ENCODE measurements around the gene TTLL6.
"Not testable (repeated sequence)": the region's sequence is repeated elsewhere in the genome, so short reads cannot be mapped to it uniquely, and the experiment has no call there.

TTLL6 gene

GRCh38 chr17:48812001-48812400 lies 5.0 kb downstream of the TTLL6 start:
- H3K36me3 ChIP-seq (ENCODE audit: control insufficient read depth, low read depth, low read length) = no peaks in the 10 kb centered on the region
- no peak overlapping the region for H3K4me3 ChIP-seq (ENCODE audit: low read length)
- no peaks in the 10 kb centered on the region for H3K9me3 ChIP-seq (ENCODE audit: control insufficient read depth, low read depth, low read length)
- no peak overlapping the region for H3K27ac ChIP-seq (ENCODE audit: low read length)
- peaks cover 12% of the 10 kb centered on the region for H3K27me3 ChIP-seq (ENCODE audit: control insufficient read depth, insufficient read depth, low read length)
- H3K4me1 ChIP-seq (ENCODE audit: control insufficient read depth, low read depth, low read length) = no peaks in the 10 kb centered on the region
- no peak overlapping the region for H3K9ac ChIP-seq (ENCODE audit: low read length)

DNA sequence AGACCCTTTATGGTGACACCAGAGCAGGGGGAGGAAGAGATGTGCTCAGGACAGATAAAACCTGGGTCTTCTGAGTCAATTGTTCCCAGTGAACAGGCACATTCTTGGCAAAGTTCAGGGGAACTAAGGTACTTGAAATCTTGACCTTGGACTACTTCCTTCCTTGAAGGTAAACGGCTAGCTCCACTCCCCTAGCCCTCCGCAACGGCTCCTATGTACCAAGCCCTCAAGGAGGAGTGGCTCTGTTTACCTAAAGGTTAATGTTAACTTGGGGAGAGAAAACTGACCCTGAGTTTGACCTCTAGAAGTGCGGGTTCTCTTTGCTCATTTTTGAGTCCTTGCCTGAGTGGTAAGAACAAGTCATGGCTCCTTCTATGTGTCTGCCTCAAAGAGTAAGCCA lies 7.8 kb downstream of the TTLL6 start:
- Histone ChIP-seq H3K9me3 (ENCODE audit: control insufficient read depth, low read depth, low read length) (no peaks in the 10 kb centered on the region), H3K36me3 (ENCODE audit: control insufficient read depth, low read depth, low read length) (no peaks in the 10 kb centered on the region), H3K4me3 (ENCODE audit: low read length) (no peak overlapping the region), H3K4me1 (ENCODE audit: control insufficient read depth, low read depth, low read length) (peaks cover 4% of the 10 kb centered on the region), H3K9ac (ENCODE audit: low read length) (no peak overlapping the region), H3K27ac (ENCODE audit: low read length) (no peak overlapping the region), H3K27me3 (ENCODE audit: control insufficient read depth, insufficient read depth, low read length) (no peaks in the 10 kb centered on the region)

DNA sequence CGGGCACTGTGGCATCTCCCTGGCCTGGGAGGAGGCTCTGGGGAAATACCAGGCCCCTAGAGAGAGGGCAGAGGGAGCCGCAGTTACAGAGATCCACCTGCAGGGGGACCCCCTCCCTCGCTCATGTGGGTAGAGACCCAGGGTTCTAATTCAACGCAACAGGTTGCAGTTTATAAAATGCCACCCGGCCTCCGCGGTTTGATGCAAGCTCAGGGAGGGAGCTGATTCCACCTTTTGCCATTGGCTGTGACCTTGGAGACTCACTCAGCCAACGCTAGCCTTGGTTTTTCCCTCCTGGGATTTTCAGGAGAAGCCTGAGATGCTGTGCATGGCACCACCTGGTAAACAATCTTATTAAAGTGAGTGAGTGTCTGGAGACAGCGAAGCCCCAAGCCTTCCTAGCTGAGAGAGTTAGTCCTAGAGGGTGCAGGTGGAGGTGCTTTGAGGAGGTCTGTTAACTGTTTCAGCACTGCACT lies 12.1 kb downstream of the TTLL6 start:
- no peaks in the 10 kb centered on the region for H3K36me3 ChIP-seq (ENCODE audit: control insufficient read depth, low read depth, low read length)
- H3K4me3 ChIP-seq (ENCODE audit: low read length) = peak overlapping the region; percentile 13
- H3K9me3 ChIP-seq (ENCODE audit: control insufficient read depth, low read depth, low read length) = no peaks in the 10 kb centered on the region
- no peaks in the 10 kb centered on the region for H3K27me3 ChIP-seq (ENCODE audit: control insufficient read depth, insufficient read depth, low read length)
- H3K27ac ChIP-seq (ENCODE audit: low read length) = no peak overlapping the region
- H3K4me1 ChIP-seq (ENCODE audit: control insufficient read depth, low read depth, low read length) = peaks cover 4% of the 10 kb centered on the region
- H3K9ac ChIP-seq (ENCODE audit: low read length) = no peak overlapping the region

- H3K36me3 ChIP-seq (ENCODE audit: control insufficient read depth, low read depth, low read length) = no peaks in the 10 kb centered on the region
- H3K27ac ChIP-seq (ENCODE audit: low read length) = no peak overlapping the region
- peaks cover 4% of the 10 kb centered on the region for H3K4me1 ChIP-seq (ENCODE audit: control insufficient read depth, low read depth, low read length)
- no peaks in the 10 kb centered on the region for H3K27me3 ChIP-seq (ENCODE audit: control insufficient read depth, insufficient read depth, low read length)
- no peak overlapping the region for H3K4me3 ChIP-seq (ENCODE audit: low read length)
- H3K9me3 ChIP-seq (ENCODE audit: control insufficient read depth, low read depth, low read length) = no peaks in the 10 kb centered on the region
- H3K9ac ChIP-seq (ENCODE audit: low read length) = no peak overlapping the region
Observed at GRCh38 chr17:48800626-48801217, 16.3 kb downstream of the TTLL6 start.

GRCh38 chr17:48799069-48799723 lies 17.8 kb downstream of the TTLL6 start:
- H3K36me3 ChIP-seq (ENCODE audit: control insufficient read depth, low read depth, low read length) = no peaks in the 10 kb centered on the region
- H3K9ac ChIP-seq (ENCODE audit: low read length) = no peak overlapping the region
- no peaks in the 10 kb centered on the region for H3K27me3 ChIP-seq (ENCODE audit: control insufficient read depth, insufficient read depth, low read length)
- no peaks in the 10 kb centered on the region for H3K4me1 ChIP-seq (ENCODE audit: control insufficient read depth, low read depth, low read length)
- no peaks in the 10 kb centered on the region for H3K9me3 ChIP-seq (ENCODE audit: control insufficient read depth, low read depth, low read length)
- H3K4me3 ChIP-seq (ENCODE audit: low read length) = no peak overlapping the region
- H3K27ac ChIP-seq (ENCODE audit: low read length) = no peak overlapping the region

GRCh38 chr17:48796163-48796522 lies 20.9 kb downstream of the TTLL6 start:
- not testable (repeated sequence) for H3K36me3 ChIP-seq (ENCODE audit: control insufficient read depth, low read depth, low read length); H3K27ac ChIP-seq (ENCODE audit: low read length); H3K4me1 ChIP-seq (ENCODE audit: control insufficient read depth, low read depth, low read length)

GRCh38 chr17:48795444-48796162 lies 21.4 kb downstream of the TTLL6 start:
- Histone ChIP-seq H3K27me3 (ENCODE audit: control insufficient read depth, insufficient read depth, low read length) (peaks cover 4% of the 10 kb centered on the region), H3K9me3 (ENCODE audit: control insufficient read depth, low read depth, low read length) (no peaks in the 10 kb centered on the region), H3K4me3 (ENCODE audit: low read length) (no peak overlapping the region), H3K4me1 (ENCODE audit: control insufficient read depth, low read depth, low read length) (peaks cover 4% of the 10 kb centered on the region), H3K9ac (ENCODE audit: low read length) (no peak overlapping the region), H3K36me3 (ENCODE audit: control insufficient read depth, low read depth, low read length) (no peaks in the 10 kb centered on the region), H3K27ac (ENCODE audit: low read length) (no peak overlapping the region)

More at GRCh38 chr17:48796163-48796522, 20.9 kb downstream of the TTLL6 start:
- H3K9ac ChIP-seq (ENCODE audit: low read length); H3K9me3 ChIP-seq (ENCODE audit: control insufficient read depth, low read depth, low read length); H3K27me3 ChIP-seq (ENCODE audit: control insufficient read depth, insufficient read depth, low read length); H3K4me3 ChIP-seq (ENCODE audit: low read length): not testable (repeated sequence)

- H3K9ac ChIP-seq (ENCODE audit: low read length) = no peak overlapping the region
- H3K27ac ChIP-seq (ENCODE audit: low read length) = no peak overlapping the region
- peaks cover 11% of the 10 kb centered on the region for H3K27me3 ChIP-seq (ENCODE audit: control insufficient read depth, insufficient read depth, low read length)
- no peak overlapping the region for H3K4me3 ChIP-seq (ENCODE audit: low read length)
- no peaks in the 10 kb centered on the region for H3K9me3 ChIP-seq (ENCODE audit: control insufficient read depth, low read depth, low read length)
- no peaks in the 10 kb centered on the region for H3K36me3 ChIP-seq (ENCODE audit: control insufficient read depth, low read depth, low read length)
- peaks cover 5% of the 10 kb centered on the region for H3K4me1 ChIP-seq (ENCODE audit: control insufficient read depth, low read depth, low read length)
Observed at GRCh38 chr17:48792033-48792798, 24.8 kb downstream of the TTLL6 start.

DNA sequence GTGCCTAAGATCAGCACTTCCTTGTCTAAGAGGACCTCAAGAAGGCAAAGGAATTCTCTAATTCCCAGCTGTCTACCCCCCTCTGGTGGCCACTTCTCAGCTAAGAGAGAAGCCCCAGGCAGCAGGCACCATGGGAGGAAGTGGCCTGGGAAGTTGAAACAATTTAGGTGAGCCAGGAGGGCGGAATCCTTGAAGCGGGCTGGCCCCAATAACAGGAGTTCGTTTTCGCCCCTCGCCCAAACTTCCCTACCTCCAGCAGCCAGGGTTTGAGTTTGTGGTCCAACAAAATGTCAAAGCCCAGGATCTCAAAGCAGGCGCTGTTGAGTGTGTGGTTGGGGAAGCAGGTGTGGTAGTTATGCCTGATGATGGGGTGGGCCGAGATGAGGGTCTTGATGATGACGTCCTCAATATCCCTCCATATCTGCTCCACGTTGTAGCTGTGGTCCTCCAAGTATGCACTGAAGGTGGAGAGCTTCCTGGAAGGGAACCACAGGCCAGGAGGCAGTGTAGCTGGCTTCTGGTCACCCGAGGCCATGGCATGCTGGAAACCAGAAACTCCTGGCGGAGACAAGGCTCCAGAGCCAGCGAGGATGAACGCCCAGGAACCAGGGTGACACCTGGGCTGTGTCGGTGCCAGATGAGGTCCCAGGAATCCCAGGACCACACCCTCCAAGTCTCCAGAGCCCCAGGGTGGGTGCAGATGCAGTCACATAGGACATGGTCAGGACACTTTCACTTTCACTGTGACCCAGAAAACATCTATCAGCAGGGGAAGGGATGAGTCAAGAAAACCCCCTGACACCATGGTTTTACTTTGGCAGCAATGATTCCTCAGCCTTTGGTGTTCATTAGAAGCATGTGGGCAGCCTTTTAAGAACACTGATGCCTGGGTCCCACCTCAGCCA lies 25.6 kb downstream of the TTLL6 start:
- Histone ChIP-seq H3K27ac (ENCODE audit: low read length) (no peak overlapping the region), H3K9me3 (ENCODE audit: control insufficient read depth, low read depth, low read length) (no peaks in the 10 kb centered on the region), H3K4me3 (ENCODE audit: low read length) (no peak overlapping the region), H3K36me3 (ENCODE audit: control insufficient read depth, low read depth, low read length) (no peaks in the 10 kb centered on the region), H3K27me3 (ENCODE audit: control insufficient read depth, insufficient read depth, low read length) (peaks cover 11% of the 10 kb centered on the region), H3K9ac (ENCODE audit: low read length) (no peak overlapping the region), H3K4me1 (ENCODE audit: control insufficient read depth, low read depth, low read length) (peaks cover 5% of the 10 kb centered on the region)

GRCh38 chr17:48790607-48791127 lies 26.4 kb downstream of the TTLL6 start:
- H3K36me3 ChIP-seq (ENCODE audit: control insufficient read depth, low read depth, low read length) = no peaks in the 10 kb centered on the region
- H3K27me3 ChIP-seq (ENCODE audit: control insufficient read depth, insufficient read depth, low read length) = peaks cover 11% of the 10 kb centered on the region
- peaks cover 5% of the 10 kb centered on the region for H3K4me1 ChIP-seq (ENCODE audit: control insufficient read depth, low read depth, low read length)
- H3K9me3 ChIP-seq (ENCODE audit: control insufficient read depth, low read depth, low read length) = no peaks in the 10 kb centered on the region
- H3K27ac ChIP-seq (ENCODE audit: low read length) = no peak overlapping the region
- no peak overlapping the region for H3K9ac ChIP-seq (ENCODE audit: low read length)
- no peak overlapping the region for H3K4me3 ChIP-seq (ENCODE audit: low read length)

Data from iPS-18a (cell line).